Fibroblast of villous mesenchyme (primary cell): Measurements from ENCODE around the gene UBTF. TPM values are rescaled to one million over a fixed set of nuclear protein-coding genes. Genes with fewer than 3 reads are reported as not detected.

Source experiments
- DNase-seq: peaks from one replicate; pipeline ENCODE4 v3.0.0-alpha.2; 2010; ENCODE audit warnings: low read depth
- H3K4me3 ChIP-seq: 2 replicates; pipeline ENCODE4 v1.5.1; 2011; ENCODE audit warnings: low read depth, mild to moderate bottlenecking, low read length
- total RNA-seq: library from RNA; depleted of rRNA; stranded (reverse); fragments of >200 nt; gene quantifications from 2 replicates; pipeline ENCODE4 v1.2.3, GENCODE V29; 2012
- TF ChIP-seq, protein P1 (sequence below): IDR thresholded peaks from 2 replicates; pipeline ENCODE4 v1.5.1; 2012; ENCODE audit warnings: low read depth, mild to moderate bottlenecking, low read length; ENCODE audit not compliant: insufficient read depth

Gene UBTF
- total RNA-seq, 1 donor: 46.6 TPM

DNA sequence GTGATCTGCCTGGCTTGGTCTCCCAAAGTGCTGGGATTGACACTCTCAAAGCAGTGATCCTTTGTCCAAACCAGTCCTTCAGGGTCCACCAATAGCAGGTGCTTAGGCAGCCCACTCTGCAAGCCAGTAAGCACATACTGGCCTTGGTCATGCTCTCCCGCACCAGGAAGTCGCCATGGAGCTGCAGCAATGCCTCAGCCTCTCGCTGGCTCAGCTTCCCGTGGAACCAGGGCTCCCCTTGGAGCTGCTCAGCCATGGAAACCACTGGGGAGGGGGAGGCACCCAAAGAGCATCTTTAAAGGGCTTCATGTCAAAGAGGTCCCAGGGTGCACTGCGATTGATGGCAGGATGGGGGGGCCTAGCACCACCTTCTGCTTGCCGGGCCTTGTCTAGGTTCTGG lies 9.6 kb upstream of the UBTF start:
- TF ChIP-seq, protein P1, sequence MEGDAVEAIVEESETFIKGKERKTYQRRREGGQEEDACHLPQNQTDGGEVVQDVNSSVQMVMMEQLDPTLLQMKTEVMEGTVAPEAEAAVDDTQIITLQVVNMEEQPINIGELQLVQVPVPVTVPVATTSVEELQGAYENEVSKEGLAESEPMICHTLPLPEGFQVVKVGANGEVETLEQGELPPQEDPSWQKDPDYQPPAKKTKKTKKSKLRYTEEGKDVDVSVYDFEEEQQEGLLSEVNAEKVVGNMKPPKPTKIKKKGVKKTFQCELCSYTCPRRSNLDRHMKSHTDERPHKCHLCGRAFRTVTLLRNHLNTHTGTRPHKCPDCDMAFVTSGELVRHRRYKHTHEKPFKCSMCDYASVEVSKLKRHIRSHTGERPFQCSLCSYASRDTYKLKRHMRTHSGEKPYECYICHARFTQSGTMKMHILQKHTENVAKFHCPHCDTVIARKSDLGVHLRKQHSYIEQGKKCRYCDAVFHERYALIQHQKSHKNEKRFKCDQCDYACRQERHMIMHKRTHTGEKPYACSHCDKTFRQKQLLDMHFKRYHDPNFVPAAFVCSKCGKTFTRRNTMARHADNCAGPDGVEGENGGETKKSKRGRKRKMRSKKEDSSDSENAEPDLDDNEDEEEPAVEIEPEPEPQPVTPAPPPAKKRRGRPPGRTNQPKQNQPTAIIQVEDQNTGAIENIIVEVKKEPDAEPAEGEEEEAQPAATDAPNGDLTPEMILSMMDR: no peak
- no peak overlapping the region for H3K4me3 ChIP-seq
- DNase-seq: no peak

DNA sequence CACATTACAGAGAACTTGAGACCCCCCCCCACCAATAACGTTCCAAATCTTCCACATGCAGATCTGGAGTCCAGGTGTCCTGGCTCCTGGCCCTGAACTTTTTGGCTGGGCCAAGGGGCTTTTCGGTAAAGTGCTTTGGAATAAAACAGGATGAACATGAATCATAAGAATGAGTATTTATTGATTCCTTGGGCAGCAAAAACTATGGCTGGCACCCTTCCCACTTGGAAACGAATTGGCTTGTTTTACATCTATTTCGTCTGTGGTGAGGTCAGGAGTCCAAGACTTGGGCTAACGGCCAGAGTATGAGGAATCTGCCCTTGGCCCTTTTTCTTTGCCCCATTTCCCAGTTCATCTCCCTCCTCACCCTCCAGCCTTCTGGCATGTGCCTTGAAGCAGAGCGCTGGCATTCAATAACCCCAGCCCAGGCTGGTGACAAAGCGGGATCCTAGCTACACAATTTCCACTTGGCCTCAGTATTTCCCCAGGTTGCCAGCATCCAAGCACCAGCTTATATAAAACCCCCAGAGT lies 4.1 kb upstream of the UBTF start:
- no peak overlapping the region for H3K4me3 ChIP-seq
- TF ChIP-seq, protein P1: no peak
- DNase-seq: peak; percentile 20

DNA sequence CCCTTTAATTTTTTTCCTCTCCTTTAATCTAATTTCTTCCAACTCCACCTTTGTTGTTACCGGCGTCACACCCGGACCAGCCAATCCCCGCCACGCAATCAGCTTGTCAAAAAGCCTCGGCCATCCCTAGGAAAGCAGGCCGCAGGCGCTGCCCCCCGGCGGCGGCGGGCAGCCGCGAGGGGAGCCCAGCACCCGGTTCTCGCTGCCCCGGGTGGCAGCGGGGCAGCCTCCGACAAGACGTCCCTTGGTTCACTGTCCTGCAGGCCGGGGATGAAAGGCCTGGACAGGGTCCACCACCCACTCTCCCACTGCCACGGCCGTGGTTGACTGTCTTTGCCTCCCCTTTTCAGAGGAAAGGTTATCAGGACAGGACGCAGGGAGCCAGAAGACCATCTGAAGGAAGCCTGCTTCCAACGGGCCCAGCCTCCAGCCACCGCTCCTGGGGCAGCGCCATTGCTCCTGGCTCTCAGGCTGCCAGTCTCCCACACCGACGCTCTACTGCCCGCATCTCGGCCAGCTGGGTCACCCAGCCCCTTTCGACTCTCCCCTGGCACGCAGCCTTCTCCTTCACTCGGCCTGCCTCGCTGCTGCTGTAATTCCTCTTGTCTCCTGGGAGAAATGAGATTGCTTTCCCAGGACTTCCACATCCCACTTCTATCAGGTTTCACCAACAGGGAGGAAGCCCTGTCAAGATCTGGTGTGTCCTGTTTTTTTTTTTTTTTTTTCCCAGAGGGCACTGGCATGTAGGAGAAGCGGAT lies 2.8 kb upstream of the UBTF start:
- peak overlapping the region; percentile 86 for H3K4me3 ChIP-seq
- peak; percentile 79 for DNase-seq
- TF ChIP-seq, protein P1: peak; percentile 32

DNA sequence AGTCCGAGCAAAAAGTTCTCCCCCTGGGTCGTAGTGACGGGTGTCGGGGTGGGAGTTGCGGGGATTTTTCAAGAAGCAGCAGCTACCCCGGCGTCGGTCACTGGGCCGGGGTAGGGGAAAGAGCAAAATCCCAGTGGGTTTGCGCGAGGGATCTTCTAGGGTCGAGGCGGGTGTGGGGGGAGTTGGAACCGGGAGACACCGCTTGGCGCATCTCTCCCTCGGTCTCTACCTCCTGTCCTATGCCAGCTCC lies 2.3 kb upstream of the UBTF start:
- TF ChIP-seq, protein P1: no peak
- DNase-seq: no peak
- H3K4me3 ChIP-seq: peak overlapping the region; percentile 86

DNA sequence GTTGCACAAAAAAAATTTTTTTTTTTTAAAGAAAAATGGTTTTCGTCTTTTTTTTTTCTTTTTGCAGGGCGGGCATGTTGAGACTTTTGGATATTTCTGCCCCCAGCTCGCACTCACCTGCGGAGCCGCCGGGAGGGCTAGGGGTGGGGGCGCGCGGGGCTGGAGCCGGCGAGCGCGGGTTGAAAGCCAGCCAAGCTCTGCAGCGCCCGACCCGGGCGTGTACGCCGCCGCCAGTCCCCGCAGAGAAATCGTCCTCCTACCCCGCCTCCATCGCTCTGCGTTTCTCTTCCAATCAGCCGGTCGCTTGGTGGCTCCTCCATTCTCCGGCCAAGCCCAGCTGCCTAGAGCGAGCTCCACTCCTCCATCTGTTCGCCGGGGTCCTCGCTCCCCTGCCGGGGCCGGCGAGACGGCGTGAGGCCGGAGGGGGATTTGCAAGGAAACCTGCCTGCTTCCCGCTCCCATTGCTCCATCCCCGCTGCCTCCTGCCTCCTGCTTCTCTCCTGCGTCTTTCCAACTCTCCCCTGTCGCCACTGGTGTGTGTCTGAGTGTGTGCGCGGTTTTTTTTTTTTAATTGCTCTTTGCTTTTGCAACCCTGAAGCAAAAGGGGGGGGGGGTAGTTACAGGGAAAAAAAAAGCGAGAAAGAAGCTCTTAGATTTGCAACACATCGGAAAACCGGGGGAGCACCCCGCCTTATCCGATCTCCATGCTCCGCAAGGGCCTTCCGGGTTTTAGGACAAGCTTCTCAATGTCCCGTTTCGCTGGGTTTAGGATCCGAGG lies 1.8 kb upstream of the UBTF start:
- DNase-seq: peak; percentile 87
- H3K4me3 ChIP-seq: peak overlapping the region; percentile 86
- TF ChIP-seq, protein P1: no peak

DNA sequence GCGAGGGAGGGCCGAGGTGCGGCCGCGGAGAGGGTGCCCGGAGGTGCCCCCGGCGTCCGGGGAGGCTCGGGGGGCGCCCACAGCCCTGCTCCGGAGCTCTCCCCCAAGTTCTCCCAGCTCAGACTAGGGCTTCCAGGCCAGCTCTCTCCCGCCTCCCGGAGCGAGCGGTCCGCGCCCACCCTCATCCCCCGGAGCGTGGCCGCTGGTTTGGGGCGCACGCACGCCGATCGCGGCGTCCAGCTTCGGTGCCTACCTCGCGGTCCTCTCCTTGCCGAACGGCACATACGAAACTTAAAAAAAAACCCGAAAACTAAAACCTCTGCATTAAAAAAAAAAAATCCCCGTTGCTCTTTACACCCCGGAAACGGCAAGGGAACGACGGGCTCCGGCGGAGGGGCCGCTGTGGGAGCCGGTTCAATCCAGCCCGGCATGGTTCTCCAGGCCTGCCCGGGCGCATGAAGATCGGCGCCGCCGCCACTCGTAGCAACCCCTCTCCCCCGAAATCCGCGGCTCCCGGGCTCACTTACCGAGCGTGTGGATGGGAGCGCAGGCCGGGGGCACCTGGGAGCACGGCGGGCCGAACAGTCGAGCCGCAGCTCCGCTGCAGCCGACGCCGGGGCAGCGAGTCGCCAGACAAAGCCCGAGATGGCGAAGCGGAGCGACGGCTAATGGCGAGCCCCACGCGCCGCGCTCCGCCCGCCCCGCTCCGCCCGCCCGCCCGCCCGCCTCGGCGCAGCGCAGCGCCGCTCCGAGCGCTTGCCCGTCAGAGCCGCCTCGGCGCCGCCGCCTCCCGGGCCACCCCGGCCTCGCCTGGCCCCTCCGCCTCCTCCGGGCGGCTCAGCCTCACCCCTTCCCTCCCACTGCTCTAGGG lies 973 bp upstream of the UBTF start:
- H3K4me3 ChIP-seq: peak overlapping the region; percentile 86
- DNase-seq: peak; percentile 54
- TF ChIP-seq, protein P1: no peak
